B cell (primary cell): ENCODE measurements around the gene SUSD2.

ENCODE experiments used
- EZH2 ChIP-seq: IDR thresholded peaks from 2 replicates; pipeline ENCODE4 v1.6.1; 2012; ENCODE audit warnings: borderline replicate concordance, low read depth, mild to moderate bottlenecking, moderate library complexity, low read length; ENCODE audit not compliant: insufficient read depth, poor library complexity, severe bottlenecking
- TF ChIP-seq, protein P1 (sequence below): fragments of 200-600 bp; IDR thresholded peaks from one replicate; pipeline ENCODE4 v1.8.0; 2022; ENCODE audit warnings: antibody characterized with exemption, mild to moderate bottlenecking

DNA sequence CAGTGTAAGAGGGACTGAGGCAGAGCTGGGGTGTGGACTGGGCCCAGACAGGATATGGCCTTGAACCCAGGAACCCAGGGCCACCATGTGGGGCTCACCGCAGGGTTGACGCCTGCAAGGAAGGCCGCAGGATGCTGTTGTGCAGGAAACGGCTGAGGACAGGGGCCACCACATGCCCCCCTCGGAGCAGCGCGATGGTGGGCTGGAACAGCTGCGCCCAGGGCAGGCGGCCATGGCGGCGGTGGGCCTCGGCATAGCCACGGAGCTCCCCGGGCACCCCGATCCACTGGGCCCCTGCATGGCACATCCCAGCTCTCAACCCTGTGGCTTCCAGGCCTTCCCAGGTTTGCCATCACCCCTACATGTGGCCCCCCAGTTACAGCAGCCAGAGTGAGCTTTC is 51.4 kb downstream of the SUSD2 start:
- TF ChIP-seq, protein P1, sequence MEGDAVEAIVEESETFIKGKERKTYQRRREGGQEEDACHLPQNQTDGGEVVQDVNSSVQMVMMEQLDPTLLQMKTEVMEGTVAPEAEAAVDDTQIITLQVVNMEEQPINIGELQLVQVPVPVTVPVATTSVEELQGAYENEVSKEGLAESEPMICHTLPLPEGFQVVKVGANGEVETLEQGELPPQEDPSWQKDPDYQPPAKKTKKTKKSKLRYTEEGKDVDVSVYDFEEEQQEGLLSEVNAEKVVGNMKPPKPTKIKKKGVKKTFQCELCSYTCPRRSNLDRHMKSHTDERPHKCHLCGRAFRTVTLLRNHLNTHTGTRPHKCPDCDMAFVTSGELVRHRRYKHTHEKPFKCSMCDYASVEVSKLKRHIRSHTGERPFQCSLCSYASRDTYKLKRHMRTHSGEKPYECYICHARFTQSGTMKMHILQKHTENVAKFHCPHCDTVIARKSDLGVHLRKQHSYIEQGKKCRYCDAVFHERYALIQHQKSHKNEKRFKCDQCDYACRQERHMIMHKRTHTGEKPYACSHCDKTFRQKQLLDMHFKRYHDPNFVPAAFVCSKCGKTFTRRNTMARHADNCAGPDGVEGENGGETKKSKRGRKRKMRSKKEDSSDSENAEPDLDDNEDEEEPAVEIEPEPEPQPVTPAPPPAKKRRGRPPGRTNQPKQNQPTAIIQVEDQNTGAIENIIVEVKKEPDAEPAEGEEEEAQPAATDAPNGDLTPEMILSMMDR, result no peak
- no peak for TF ChIP-seq EZH2
